Stimulated activated naive CD4-positive, alpha-beta T cell (primary cell): ENCODE results near the gene LRG1.
"Not testable (repeated sequence)": the region's sequence is repeated elsewhere in the genome, so short reads cannot be mapped to it uniquely, and the experiment has no call there.

Experiments used
- DNase-seq, 6 experiments: peaks; one replicate each; lab custom pipeline; 2025; lab: John Stamatoyannopoulos, UW

Gene LRG1

DNA sequence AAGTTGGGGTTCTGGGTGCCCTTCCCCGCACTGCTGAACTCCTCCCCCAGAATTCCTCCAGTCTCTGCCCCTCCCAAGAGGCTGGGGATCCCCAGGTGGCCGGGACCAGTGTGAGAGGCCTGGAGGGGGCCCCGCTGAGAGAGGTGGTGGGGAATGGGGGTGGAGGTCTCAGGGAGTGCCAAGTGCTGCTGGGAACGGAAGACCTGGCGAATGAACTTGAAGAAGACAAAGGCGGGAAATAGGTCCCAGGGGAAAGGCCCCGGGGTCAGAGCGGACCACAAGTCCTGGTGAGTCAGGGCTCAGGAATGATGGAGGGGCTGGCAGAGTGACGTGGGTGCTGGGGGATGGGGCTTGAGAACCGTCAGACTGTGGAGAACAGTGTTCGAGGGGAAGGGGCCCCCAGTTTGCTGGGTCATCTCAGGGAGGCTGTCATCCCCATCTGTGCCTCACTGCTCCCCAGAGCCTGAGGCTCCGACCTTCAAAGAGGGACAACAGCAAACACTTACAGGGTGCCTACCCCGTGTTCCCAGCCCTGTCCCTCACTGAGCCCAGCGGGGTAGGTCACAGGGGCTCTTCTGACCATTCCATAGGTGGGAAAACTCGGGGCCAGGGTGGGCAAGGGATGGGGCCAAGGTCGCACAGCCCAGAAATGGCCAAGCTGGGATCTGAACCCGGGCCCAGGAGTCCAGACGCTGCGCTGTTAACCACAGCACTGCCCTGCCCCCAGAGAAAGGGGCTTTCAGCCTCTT lies 35.6 kb upstream of the LRG1 start:
- no peak for DNase-seq

GRCh38 chr19:4573682-4574081 lies 33.8 kb upstream of the LRG1 start:
- DNase-seq: no peak

DNA sequence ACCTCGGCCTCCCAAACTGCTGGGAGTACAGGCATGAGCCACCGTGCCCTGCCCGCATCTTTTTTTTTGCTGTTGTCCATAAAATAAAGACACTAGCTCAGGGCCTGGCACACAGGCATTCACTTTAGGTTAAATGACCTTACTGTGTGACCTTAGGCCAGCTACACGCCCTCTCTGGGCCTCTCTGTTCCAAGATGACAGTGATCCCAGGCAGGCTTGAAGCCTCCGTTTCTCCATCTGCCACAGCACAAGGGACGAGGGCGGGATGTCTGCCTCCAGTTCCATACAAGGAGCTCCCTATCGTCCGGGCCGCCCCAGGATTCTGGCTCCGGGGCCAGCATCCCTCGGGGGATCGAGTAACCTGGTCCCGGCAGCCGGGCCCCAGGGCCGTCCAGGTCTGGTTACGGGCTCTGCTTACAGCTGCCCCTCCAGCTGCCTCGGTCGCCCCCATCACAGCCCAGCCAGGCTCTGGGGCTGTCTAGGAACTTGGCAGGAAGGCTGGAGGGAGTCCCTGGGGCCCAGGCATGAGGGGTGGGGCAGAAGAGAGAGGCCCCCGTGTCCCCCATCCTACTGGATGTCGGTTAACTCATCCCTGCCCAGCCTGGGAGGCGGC lies 31.6 kb upstream of the LRG1 start:
- no peak for DNase-seq

GRCh38 chr19:4570916-4571304 lies 31.1 kb upstream of the LRG1 start:
- no peak for DNase-seq

DNA sequence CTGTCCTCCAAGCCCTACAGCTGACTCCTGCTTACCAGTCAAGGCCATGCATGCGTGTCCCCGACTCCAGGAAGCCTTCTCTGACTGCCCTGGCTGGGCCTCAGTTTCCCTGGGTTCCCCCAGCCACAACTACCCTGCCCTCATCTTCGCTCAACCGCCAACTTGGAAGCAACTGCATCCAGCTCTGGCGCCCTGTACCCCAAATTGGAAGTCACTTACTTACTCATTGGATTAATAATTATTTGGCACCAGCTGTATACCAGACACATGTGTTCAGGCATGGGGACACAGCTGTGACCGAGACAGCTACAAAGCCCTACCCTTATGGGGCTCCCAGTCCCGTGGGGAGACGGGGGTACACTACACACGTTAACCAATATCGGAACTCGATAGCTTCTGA lies 30.6 kb upstream of the LRG1 start:
- DNase-seq: no peak

DNA sequence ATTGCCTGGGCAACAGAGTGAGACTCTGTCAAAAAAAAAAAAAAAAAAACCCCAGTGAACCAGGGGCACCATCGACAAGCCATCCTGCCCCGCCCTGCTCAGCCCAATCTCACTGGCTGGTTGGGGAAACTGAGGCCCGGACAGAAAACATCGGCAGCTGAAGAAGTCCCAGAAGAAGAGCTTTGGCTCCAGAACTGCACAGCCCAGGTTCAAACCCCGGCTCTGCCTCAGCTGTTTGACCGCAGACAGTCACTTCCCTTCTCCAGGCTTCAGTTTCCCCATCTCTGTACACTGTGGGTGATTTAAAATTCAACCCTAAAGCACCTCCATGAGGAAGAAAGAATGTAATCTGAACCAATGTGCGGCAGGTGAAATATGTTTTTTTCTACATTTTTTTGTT lies 29.1 kb upstream of the LRG1 start:
- DNase-seq: no peak

DNA sequence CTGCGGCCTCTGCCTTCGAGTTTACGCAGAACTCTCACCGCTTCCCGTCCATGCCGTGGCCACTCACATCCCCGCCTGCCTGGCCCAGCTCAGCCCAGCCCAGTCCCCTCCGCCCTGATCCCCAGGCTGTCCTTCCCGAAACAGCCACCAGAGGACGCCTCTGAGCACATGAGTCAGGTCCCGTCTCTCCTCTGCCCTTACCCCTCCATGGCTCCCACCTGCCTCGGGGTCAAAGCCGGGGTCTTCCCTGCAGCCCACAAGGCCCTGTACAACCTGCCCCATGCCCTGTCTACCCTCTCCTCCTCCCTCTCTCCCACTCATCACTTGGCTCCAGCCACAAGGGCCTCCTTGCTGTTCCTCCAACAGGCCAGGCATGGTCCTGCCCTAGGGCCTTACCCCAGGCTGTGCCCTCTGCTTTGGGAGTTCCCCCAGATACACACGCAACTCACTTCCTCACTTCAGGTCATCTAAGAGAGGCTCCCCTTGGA lies 27.8 kb upstream of the LRG1 start:
- peak; percentile 10 to 58 (median 44) for DNase-seq

DNA sequence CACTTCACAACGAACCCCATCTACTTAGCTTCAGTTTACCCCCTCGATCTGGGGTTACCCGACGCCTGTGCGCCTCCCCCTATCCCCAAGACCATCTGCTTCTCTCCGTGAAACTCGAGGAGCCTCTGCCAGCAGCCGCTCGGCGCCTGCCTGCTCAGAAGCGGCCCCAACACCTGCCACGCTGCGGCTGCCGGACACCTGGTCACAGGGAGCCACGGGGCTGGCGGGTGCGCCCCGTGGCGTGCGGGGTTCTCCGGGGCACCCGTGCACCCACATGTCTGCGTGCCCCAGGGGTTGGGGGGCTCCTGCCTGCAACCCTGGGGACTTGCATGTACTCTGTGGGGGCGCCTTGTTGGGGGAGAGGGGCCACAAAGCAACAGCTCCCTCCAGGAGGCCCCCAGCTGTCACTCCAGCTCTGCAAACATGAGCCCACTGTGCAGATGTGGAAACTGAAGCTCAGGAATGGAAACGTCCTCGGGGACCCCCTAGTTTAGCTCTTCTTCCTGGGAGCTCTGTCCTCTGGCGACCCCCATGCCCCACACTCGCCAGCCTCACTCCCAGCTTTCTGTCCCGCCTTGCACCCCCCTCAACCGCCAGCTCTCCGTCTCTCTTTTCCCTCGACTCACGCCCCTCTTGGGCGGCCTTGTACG lies 26.7 kb upstream of the LRG1 start:
- DNase-seq: no peak

- not testable (repeated sequence) for DNase-seq
These were observed 23.7 kb upstream of the LRG1 start for GRCh38 chr19:4563562-4563961.

- DNase-seq: not testable (repeated sequence)
These were observed 22.2 kb upstream of the LRG1 start for GRCh38 chr19:4562085-4562484.

- DNase-seq: no peak
These were observed 19.7 kb upstream of the LRG1 start, which contains the start of gene SEMA6B for GRCh38 chr19:4559569-4559968. TSS of gene SEMA6B (minus strand) at chr19:4559684. CDS start at chr19:4558457, 1,227 bp downstream.

DNA sequence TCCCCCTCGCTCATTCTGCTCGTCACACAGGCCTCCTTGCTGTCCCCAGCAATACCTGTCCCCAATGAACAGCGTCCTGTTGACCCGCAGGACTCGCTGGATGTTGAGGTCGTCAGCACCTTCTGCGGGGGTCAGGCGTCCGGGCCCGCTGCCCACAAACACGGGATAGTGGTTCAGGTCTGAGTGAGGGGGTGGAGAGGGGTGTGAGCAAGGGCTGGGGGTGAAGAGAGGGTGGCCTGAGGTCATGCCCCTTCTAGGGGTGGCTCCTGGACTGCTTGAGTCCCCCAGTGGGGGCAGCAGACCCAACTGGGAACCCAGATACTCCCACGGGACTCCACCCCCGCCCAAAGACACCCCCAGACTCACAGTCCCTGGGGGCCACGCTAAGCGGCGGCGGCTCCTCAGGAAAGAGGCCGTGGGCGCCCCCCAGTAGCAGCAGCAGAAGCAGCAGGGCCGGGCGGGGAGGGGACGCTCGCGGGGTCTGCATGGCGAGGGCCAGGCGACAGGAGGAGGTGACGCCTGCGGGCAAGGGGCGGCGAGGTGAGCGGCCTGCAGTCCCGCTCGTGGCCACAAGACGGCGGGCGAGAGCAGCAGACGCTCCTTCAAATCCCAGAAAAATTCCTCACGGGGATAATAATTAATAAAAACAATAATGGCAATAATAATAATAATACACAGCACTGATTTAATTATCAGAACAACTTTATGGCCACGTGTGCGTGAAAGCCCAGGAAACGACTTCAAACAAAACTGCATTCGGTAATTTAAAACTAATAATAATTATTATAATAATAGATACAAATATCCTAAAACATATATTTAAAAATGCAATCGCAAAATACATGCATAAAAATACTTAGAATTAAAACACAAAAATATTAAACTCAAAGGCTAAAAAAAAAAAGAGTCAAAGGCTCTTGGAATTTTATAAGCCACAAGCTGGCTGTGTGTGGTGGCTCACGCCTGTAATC lies 18.4 kb upstream of the LRG1 start:
- peak in 3 of 6 experiments; percentile 12 to 24 (median 20) for DNase-seq

- no peak for DNase-seq
These were observed 17.5 kb upstream of the LRG1 start for GRCh38 chr19:4557144-4557970.

DNA sequence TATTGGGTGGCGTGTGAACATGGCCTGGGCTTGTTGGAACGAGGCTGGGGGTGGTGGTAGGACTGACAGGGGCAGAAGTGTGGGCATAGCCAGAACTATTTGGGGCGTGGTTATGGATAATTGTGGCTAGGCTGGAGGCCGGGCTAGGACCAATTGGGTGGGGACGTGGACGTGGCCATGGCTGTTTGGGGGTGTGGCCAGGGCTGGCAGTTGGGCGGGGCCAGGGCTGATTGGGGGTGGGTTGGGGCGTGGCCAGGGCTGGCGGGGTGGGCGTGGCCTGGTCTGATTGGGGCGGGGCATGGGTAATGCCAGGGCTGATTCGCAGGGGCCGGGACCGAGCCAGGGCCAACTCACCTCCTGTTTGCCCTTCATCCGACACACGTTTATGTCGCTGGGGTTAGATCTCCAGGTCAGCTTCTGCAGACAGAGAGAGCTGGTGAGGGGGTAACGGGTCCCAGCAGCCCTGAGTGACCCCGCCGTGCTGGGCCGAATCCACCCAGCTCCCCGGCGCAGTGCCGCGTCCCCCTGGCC lies 16.8 kb upstream of the LRG1 start:
- DNase-seq: no peak

- no peak for DNase-seq
These were observed 16.1 kb upstream of the LRG1 start for GRCh38 chr19:4555657-4556561.

- DNase-seq: no peak
These were observed 14.9 kb upstream of the LRG1 start for GRCh38 chr19:4554717-4555116.

- no peak for DNase-seq
These were observed 13.9 kb upstream of the LRG1 start for GRCh38 chr19:4553775-4554174.

GRCh38 chr19:4553092-4553695 lies 13.4 kb upstream of the LRG1 start:
- no peak for DNase-seq

GRCh38 chr19:4552525-4552819 lies 12.6 kb upstream of the LRG1 start:
- DNase-seq: no peak
